ENCODE data around the gene NLRP13. TPM values are rescaled to one million over a fixed set of nuclear protein-coding genes. Genes with fewer than 3 reads are reported as not detected.

NLRP13 gene
- total RNA-seq, 2 donors from 2014 or later = not detected

- DNase-seq (ENCODE audit: low spot score) = no peak
- H3K4me1 ChIP-seq (ENCODE audit: control insufficient read depth in 1 of 2, low read depth in 2 of 2) = no peaks in the 10 kb centered on the region
- no peak for TF ChIP-seq CTCF (IDR thresholded peaks at IDR 0.05)
- no peak for ATAC-seq (ENCODE audit: insufficient number of reproducible peaks, low FRiP score, low read depth)
- H3K9me3 ChIP-seq = no peaks in the 10 kb centered on the region
- no peaks in the 10 kb centered on the region for H3K27me3 ChIP-seq (replicated peaks; ENCODE audit: insufficient read depth)
- H3K27ac ChIP-seq = no peak overlapping the region
- no peak overlapping the region for H3K4me3 ChIP-seq
- H3K36me3 ChIP-seq = no peaks in the 10 kb centered on the region
These were observed 65.0 kb downstream of the NLRP13 start for GRCh38 chr19:55867101-55867500.

- Histone ChIP-seq H3K4me1 (ENCODE audit: control insufficient read depth in 1 of 2, low read depth in 2 of 2) (no peaks in the 10 kb centered on the region), H3K27me3 (replicated peaks; ENCODE audit: insufficient read depth) (no peaks in the 10 kb centered on the region), H3K36me3 (no peaks in the 10 kb centered on the region), H3K27ac (no peak overlapping the region), H3K9me3 (no peaks in the 10 kb centered on the region), H3K4me3 (no peak overlapping the region)
- DNase-seq (ENCODE audit: low spot score) (no peak), ATAC-seq (ENCODE audit: insufficient number of reproducible peaks, low FRiP score, low read depth) (no peak)
- TF ChIP-seq CTCF (IDR thresholded peaks at IDR 0.05) = no peak
These were observed 65.6 kb downstream of the NLRP13 start for GRCh38 chr19:55866521-55866920.

GRCh38 chr19:55858969-55859368 lies 73.2 kb downstream of the NLRP13 start:
- no peak for TF ChIP-seq CTCF (IDR thresholded peaks at IDR 0.05)
- H3K4me3 ChIP-seq = no peak overlapping the region
- no peak for DNase-seq (ENCODE audit: low spot score)

GRCh38 chr19:55858401-55858800 lies 73.7 kb downstream of the NLRP13 start:
- no peak for TF ChIP-seq CTCF (IDR thresholded peaks at IDR 0.05)
- DNase-seq (ENCODE audit: low spot score) = no peak
- Histone ChIP-seq H3K4me3 (no peak overlapping the region), H3K36me3 (no peaks in the 10 kb centered on the region), H3K27me3 (replicated peaks; ENCODE audit: insufficient read depth) (no peaks in the 10 kb centered on the region), H3K4me1 (ENCODE audit: control insufficient read depth in 1 of 2, low read depth in 2 of 2) (no peaks in the 10 kb centered on the region), H3K9me3 (no peaks in the 10 kb centered on the region), H3K27ac (no peak overlapping the region)
- ATAC-seq (ENCODE audit: insufficient number of reproducible peaks, low FRiP score, low read depth) = no peak

More at GRCh38 chr19:55858969-55859368, 73.2 kb downstream of the NLRP13 start:
- no peaks in the 10 kb centered on the region for H3K36me3 ChIP-seq
- H3K27me3 ChIP-seq (replicated peaks; ENCODE audit: insufficient read depth) = no peaks in the 10 kb centered on the region
- H3K27ac ChIP-seq = no peak overlapping the region
- no peaks in the 10 kb centered on the region for H3K9me3 ChIP-seq
- H3K4me1 ChIP-seq (ENCODE audit: control insufficient read depth in 1 of 2, low read depth in 2 of 2) = no peaks in the 10 kb centered on the region
- no peak for ATAC-seq (ENCODE audit: insufficient number of reproducible peaks, low FRiP score, low read depth)

GRCh38 chr19:55857974-55858373 lies 74.2 kb downstream of the NLRP13 start:
- ATAC-seq (ENCODE audit: insufficient number of reproducible peaks, low FRiP score, low read depth) (no peak), DNase-seq (ENCODE audit: low spot score) (no peak)
- no peak for TF ChIP-seq CTCF (IDR thresholded peaks at IDR 0.05)
- Histone ChIP-seq H3K27ac (no peak overlapping the region), H3K4me3 (no peak overlapping the region), H3K36me3 (no peaks in the 10 kb centered on the region), H3K9me3 (no peaks in the 10 kb centered on the region), H3K4me1 (ENCODE audit: control insufficient read depth in 1 of 2, low read depth in 2 of 2) (no peaks in the 10 kb centered on the region), H3K27me3 (replicated peaks; ENCODE audit: insufficient read depth) (no peaks in the 10 kb centered on the region)

Measured in thoracic aorta (tissue), 2 donors.